NK-92 (cell line): Measurements from ENCODE around the gene ABCG4.
"Not testable (repeated sequence)": the region's sequence is repeated elsewhere in the genome, so short reads cannot be mapped to it uniquely, and the experiment has no call there.

ENCODE experiments used
- DNase-seq: peaks from one replicate; lab custom pipeline; 2025; ENCODE audit not compliant: unreplicated experiment; lab: John Stamatoyannopoulos, UW

ABCG4 gene

GRCh38 chr11:119149018-119149785 lies at the start of gene ABCG4:
Gene ABCG4, plus strand, starts transcription at chr11:119149052. Its CDS starts 914 bp downstream, at chr11:119149966.
- no peak for DNase-seq

GRCh38 chr11:119099711-119100110 lies 49.1 kb upstream of the ABCG4 start:
- DNase-seq = no peak

- no peak for DNase-seq
Observed at GRCh38 chr11:119100246-119100970, 48.4 kb upstream of the ABCG4 start.

GRCh38 chr11:119100994-119101758 lies 47.7 kb upstream of the ABCG4 start:
- DNase-seq = no peak

- DNase-seq = no peak
Observed at GRCh38 chr11:119101759-119102423, 47.0 kb upstream of the ABCG4 start, which contains the start of gene DPAGT1. Gene DPAGT1, minus strand, starts transcription at chr11:119101853. Its CDS starts 198 bp downstream, at chr11:119101655.

GRCh38 chr11:119103161-119103664 lies 45.6 kb upstream of the ABCG4 start:
- DNase-seq = not testable (repeated sequence)

- no peak for DNase-seq
Observed at GRCh38 chr11:119103793-119104192, 45.1 kb upstream of the ABCG4 start.

- peak; percentile 64 for DNase-seq
Observed at GRCh38 chr11:119106564-119107537, 42.0 kb upstream of the ABCG4 start, which contains the start of gene C2CD2L. Gene C2CD2L, plus strand, starts transcription at chr11:119107344. Its CDS starts 398 bp downstream, at chr11:119107742.

GRCh38 chr11:119107538-119108145 lies 41.2 kb upstream of the ABCG4 start:
- DNase-seq = no peak

- DNase-seq = no peak
Observed at GRCh38 chr11:119108146-119108856, 40.6 kb upstream of the ABCG4 start.

GRCh38 chr11:119108857-119109221 lies 40.0 kb upstream of the ABCG4 start:
- DNase-seq = no peak

- DNase-seq = no peak
Observed at GRCh38 chr11:119109843-119110242, 39.0 kb upstream of the ABCG4 start.

- no peak for DNase-seq
Observed at GRCh38 chr11:119110439-119110838, 38.4 kb upstream of the ABCG4 start.

- no peak for DNase-seq
Observed at GRCh38 chr11:119111361-119111925, 37.4 kb upstream of the ABCG4 start.

GRCh38 chr11:119112314-119113020 lies 36.4 kb upstream of the ABCG4 start:
- no peak for DNase-seq

- DNase-seq = no peak
Observed at GRCh38 chr11:119113716-119114115, 35.1 kb upstream of the ABCG4 start.

- DNase-seq = no peak
Observed at GRCh38 chr11:119114351-119114750, 34.5 kb upstream of the ABCG4 start.
